Hematopoietic multipotent progenitor cell treated with erythropoietin and hydrocortisone succinate and interleukin-3 and kit ligand, for 8 days (in vitro differentiated cells): Measurements from ENCODE around the gene MEI1.
A peak's percentile ranks its signal among the peaks of the same experiment; 100 is the strongest.

Experiments
- DNase-seq: peaks from one replicate; pipeline ENCODE4 v3.0.0-alpha.2; 2015

MEI1 gene

DNA sequence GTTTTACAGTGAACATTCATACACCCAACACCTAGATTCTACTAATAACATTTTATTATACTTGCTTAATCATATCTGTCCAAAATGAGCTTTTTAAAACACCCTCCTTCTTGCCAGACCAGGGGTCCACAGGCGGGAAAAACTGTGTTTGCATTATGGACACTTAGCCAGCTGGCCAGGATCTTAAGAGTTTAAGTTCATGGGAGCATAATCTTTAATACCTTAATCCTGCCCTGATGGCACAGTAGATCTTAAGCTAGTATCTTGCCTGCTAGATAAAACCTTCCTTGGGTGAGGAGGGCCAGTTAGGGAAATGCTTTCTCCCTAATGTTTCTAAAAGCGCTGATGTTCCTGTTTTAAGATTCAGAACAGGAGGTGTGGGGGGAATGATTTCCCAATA is 88.0 kb downstream of the MEI1 start:
- DNase-seq, result no peak

DNA sequence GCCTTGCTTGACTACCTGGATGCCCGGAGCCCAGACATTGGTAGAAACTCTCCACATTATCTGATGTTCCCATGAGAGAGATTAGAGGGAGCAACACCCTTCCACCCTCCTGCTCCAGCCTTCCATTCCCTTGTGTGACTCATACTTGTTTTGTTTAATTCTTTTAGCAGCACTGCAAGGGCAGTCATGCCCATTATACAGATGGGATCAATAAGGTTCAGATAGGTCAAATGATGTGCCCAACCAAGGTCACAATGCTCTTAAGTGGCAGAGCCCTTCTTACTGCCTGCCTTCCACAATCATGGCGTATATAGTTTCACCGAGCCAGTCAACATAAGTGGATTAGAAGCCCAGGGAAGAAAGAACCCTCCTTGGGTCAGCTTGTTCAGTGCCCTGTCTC is 94.6 kb downstream of the MEI1 start:
- no peak for DNase-seq

DNA sequence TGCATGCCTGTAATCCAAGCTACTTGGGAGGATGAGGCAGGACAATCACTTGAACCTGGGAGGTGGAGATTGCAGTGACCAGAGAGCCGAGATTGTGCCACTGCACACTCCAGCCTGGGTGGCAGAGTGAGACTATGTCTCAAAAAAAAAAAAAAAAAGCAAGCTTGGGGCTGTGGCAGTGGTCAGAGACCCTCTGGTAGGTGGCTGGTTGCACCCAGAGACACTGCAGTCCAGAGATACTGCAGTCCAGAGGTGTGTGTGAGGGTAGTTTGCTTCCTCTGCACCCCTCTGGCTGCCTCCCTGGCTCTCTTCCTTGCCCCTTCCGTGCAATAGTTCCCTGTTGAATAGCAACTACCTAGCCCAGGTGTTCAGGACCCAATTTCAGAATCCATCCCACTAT is 99.4 kb downstream of the MEI1 start:
- no peak for DNase-seq

DNA sequence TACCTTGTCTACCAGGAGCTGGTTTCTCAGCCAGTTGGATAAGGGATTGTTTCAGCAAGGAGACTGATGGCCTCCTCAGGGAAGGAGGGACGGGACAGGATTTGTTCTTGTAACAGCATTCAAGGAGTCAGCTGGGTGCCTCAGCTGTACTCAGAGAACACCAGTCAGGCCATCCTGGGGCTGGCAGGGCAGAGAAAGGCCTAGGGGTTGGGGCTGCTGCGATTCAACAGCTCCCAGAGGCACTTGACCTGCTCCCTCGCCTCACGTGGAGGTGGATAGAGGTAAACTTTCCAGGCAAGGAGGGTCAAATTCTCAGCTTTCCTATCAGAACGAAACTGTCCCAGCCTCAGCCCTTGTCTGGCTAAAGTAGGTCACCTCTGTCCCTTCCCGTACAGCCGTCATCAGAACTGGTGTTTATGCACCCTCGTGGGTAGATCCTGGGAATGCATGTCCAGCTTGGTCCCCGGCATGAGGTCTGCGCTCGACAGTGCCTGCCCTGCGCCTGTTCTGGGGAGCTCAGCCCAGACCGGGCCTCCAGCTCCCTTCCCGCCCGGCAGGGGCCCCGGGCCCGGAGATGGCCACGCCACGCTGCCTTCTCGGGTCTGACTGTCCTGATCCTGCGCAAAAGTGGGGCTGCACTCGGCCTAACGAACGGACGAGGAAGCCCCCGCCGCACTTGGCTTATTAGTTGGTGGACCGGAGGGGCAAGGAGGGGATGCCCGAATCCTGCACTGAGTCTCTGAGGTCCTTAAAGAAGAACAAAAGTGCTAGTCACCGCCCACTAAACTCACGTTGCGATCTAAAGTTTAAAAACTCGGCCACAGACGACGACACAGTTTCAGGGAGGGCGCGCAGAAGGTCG is 100.4 kb downstream of the MEI1 start:
- DNase-seq, result peak; percentile 12

DNA sequence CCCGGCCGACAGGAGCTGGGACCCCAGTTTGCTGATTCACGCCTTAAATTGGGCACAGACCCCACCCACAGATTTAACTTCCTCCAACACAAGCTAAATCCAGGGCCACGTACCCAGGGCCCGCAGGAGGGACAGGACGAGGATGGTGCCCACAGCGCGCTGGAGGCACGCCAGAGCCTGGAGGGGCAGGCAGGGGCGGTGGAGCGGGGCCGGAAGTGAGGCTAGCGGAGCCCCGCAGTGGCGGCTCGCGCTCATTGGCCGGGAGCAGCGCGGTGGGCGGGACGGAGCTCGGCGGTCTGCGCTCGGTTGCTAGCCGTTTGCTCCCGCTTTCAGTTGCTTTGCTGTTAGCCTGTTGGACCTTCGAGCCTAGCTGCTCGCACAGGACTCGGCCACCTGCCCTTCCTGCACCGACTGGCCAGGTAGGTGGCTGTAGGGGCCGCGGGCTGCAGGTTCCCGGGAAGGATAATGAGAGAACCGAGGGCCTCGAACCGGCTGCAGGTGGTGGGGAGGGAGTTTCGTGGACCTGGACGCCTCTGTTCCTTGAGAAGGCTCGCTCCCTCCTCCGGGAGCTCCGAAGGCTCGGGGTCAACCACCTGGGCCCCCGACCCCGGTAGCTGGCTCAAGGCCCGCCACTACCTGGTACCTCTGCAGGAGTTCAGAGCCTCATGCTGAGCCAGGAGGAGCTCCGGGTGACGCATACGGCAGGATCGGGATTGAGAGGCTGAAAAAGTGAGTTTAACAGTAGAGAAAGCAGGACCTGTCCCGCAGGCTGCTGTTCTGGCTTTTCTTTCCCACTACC is 101.2 kb downstream of the MEI1 start, which contains the start of gene CCDC134:
Gene CCDC134 (plus strand): TSS at position 332 of the 799 bp plus-strand sequence. CDS start 8,212 bp downstream, outside the sequence.
- peak; percentile 91 for DNase-seq

DNA sequence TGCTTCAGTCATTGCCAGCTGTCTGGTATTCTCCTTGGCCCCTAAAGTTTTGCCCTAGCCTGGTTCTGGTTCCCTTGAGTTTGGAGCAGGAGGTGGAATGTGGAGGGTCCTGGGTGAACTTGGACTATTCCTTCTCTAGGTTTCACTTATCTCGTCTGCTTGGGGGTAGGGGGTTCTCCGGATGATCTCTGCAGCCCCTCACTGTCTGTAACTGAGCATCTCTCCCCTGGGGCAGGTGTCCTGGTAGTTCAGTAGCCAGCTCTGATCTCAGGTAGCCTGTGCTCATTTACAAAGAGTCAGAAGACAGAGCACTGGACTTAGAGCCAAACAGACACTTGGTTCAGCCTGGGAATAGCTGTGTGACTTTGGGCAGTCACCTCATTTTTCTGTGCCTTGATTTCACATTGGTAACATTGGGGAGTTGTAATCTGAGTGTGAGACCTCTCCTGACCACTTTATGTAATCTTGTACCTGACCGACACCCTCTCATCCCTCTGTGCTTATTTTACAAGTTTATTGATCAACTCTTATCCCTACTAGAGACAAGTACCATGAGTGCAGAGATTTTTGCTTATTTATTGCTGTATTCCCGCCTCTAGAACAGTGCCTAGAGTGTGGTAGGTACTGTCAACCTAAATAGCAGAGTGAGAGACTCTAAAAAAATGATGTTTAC is 102.0 kb downstream of the MEI1 start:
- no peak for DNase-seq

DNA sequence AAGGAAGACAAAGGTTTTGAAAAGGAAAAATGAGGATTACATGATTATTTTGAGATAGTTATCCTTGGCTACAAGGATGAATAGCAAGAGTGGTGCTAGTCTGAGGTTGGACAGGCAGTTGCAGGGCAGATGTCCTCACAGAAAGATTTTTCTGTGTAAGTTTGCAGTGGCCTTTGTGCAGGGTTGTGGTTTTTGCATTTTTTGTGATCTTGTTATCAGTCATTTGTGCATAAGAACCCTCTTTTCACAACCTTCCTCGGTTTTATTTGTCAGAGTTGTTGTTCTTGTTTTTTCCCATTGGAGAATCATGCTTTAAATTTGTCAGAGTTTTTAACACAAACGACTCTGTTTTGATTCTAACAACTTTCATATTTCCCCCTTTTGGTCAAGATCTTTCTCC is 102.6 kb downstream of the MEI1 start:
- DNase-seq, result no peak

DNA sequence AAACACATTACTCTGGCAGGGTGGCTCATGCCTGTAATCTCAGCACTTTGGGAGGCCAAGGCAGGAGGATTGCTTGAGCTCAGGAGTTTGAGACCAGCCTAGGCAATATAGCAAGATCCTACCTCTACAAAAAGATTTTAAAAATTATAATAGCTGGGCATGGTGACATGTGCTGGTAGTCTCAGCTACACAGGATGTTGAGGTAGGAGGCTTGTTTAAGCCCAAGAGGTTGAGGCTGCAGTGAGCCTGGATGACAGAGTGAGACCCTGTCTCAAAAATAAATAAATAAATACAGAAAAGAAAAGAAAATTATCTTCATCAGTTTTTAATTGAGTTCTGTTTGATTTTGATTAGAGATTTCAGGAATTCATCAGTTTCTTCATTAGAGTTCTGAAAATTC is 106.3 kb downstream of the MEI1 start:
- no peak for DNase-seq

DNA sequence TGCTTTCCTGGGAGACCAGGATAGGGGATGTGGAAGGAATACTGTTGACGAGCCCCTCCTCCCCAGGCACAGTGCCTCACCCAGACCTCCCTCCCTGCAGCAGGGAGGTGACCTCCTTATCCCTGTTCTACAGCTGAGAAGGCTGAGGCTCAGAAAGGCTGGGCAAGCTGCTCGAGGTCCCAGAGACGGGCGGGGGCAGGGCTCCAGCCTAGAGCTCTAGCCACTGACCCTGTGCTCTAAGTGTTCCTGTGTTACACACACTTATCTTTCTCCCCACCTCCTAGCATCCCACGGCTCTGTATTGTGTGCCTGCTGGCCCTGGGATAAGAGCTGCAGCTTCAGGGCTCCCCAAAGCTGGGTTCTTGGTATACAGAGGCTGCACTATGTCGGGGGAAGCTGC is 109.1 kb downstream of the MEI1 start:
- DNase-seq, result peak; percentile 84

DNA sequence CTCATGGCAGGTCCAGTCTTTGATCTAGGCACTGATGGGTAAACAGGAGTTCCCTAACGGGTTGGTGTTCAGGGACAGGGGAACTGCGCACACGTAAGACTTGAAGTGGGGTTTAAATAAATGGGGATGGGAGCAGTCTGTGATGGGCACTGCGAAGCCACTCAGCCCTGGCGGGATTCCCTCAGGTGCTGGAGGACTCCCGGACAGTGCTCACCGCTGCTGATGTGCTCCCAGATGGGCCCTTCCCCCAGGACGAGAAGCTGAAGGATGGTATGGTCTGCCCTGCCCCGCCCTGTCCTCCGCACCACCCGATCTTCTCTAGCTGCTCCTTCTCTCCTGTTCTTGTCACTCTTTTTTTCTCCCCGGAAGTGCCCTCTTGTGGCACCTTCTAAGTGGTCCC is 110.7 kb downstream of the MEI1 start:
- DNase-seq, result no peak

DNA sequence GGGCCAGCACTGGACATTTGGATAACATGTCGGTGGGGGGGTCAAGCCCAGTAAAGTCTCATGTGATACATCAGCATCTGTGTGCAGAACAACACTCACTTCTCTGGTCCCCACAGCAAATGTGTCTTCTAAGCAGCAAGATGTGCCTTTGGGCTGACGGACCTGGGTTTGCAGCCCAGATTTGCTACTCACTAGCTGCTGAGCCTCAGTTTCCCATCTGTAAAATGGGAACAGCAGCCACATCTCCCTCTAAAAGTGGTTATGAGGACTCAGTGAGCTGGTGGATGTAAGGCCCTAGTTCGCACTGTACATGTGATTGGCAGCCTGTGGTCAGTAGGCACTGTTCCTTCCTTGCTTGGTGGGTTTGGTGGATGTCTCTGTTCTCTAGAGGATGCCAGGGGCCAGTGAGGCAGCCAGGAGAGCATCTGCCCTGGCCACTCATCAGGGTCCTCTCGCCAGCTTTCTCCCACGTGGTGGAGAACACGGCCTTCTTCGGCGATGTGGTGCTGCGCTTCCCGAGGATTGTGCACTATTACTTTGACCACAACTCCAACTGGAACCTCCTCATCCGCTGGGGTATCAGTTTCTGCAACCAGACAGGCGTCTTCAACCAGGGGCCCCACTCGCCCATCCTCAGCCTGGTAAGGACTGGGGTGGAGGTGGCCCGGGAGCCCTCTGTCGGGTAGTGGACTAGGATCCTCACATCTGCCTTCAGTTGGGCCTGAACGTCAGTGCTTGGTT is 113.7 kb downstream of the MEI1 start:
- no peak for DNase-seq

DNA sequence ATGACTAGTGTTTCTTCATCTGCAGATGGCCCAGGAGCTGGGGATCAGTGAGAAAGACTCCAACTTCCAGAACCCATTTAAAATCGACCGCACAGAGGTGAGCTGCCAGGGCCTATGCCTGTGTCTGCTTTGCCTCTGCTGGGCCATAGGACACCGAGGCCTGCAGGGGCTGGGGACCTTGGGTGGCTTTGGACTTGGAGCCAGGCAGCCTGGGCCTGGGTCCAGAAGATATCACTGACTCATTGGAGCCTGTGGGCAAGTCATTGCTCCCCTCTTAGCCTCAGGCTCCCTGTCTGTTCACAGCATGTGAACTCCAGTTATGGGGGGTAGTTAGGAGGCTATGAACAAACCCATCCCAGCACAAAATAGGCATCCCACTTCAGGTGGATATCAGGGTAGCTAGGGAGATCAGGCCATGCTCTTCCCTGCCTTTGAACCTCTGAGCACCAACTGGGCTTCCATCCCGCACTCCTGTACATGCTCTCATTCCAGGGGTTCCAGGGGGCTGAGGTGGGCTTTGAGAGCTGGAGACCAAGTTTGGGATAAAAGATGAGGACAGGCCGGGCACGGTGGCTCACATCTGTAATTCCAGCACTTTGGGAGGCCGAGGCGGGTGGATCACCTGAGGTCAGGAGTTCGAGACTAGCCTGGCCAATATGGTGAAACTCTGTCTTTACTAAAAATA is 114.6 kb downstream of the MEI1 start:
- DNase-seq, result no peak

DNA sequence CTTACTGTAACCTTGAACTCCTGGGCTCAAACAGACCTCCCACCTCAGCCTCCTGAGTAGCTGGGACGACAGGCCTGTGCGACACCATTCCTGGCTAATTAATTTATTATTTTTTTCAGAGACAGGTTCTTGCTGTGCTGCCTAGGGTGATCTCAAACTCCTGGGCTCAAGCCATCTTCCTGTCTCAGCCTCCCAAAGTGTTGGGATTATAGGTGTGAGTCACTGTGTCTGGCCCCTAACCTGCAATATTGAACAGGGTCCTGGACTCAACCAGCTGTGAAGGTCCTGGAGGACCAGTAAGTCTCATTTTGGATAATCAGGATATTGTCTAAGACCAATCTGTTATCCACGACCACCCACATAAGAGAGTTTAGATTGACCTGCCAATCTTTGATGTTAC is 116.4 kb downstream of the MEI1 start:
- no peak for DNase-seq

DNA sequence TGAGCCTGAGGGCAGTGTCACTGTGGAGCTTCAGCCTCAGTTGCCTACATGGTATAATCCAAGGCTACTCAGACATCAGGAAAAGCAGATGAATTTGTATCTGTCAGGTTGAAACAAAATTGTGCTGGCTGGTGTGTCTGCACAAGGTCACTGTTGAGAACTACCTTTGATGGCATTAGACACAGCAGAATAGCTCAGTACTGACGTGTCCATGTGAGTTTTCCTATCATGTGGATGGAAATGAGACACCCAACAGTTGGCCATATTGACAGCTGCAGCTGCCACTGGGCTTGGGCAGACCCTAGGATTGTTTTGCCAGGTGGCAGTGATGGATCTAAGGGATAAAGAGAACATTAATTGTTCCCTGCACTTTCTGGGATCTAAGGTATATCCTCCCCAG is 116.9 kb downstream of the MEI1 start:
- no peak for DNase-seq

DNA sequence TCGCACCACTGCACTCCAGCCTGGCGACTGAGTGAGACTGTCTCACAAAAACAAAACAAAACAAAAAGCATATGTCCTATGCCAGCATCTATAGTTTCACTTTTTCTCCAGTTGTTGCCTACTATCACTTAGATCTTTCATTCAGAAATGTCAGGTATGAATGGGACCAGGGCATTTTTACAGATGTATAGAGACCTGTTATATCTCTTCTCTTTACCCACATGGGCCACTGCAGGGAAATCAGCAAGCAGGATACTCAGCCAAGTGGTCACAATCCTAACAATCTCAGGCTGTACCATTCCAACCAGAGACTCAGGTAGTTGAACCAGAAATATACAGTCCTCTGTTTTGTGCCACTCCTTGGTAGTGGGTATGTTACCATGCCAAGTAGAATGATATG is 117.6 kb downstream of the MEI1 start:
- DNase-seq, result no peak

DNA sequence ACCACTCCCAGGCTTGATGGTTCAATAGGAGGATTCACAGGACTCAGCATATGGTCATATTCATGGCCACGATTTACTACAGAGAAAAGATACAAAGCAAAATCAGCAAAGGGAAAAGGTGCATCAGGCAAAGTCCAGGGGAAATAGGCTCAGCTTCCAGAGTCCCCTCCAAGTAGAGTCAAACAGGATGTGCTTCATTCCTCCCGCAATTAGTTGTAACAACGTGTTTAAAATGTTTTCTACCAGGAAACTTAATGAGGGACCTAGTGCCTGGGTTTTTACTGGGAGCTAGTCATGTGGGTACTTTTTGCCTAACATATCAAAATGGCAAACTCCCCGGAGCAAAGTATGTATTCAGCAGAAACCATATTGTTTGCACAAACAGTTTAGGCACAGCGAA is 118.7 kb downstream of the MEI1 start:
- no peak for DNase-seq

DNA sequence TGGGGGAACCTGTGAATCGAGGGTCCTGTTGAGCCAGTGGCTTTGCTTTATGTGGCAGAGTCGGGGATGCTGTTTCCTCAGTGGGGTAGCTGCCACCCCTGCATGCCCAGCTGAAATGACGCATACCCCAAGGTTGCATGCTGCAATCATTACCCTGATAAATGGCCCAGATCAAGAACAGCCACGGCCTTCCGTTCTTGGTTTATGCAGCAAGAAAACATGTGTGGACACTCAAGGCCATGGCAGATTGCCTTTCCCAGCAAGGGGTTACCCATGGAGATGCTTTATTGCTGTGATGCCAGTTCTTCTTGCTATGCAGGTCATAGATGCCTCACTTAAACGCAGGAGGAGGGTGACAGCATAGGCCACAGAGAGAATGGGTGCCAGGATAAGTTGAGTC is 119.3 kb downstream of the MEI1 start:
- no peak for DNase-seq

DNA sequence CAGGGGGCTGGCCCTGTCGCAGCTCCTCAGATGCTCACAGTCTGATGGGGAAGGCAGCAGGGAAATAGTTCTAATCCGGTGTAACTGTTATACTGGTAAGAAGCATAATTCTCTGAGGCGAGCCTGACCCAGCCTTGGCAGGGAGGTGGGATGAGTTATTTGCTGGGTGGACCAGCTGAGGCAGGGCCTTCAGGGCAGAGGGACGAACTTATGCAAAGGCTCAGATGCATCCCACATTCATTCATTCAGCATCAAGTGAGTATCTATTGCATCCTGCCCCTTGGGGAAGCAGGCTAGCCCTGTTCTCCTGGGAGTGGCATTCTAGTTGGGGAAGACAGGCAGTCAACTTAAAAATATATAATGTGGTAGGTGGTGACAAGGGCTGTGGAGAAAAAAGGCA is 120.0 kb downstream of the MEI1 start:
- no peak for DNase-seq

DNA sequence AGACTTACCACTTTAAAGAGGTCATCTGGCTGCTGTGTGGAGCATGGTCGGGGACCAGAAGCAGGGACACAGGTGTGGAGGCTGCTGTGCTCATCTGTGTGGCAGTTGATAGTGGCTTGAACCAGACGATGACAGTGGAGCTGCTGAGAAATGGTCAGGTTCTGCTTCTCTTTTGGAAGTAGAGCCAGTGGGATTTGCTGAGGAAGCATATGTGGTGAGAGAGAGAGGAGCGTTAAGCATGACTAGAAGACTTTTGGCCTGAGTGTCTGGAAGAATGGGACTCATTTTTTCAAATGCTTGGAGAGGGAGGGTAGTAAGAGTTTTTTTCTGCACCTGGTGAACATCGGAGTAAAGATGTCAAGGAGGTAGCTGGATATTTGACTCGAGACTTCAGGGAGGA is 121.1 kb downstream of the MEI1 start:
- DNase-seq, result no peak

DNA sequence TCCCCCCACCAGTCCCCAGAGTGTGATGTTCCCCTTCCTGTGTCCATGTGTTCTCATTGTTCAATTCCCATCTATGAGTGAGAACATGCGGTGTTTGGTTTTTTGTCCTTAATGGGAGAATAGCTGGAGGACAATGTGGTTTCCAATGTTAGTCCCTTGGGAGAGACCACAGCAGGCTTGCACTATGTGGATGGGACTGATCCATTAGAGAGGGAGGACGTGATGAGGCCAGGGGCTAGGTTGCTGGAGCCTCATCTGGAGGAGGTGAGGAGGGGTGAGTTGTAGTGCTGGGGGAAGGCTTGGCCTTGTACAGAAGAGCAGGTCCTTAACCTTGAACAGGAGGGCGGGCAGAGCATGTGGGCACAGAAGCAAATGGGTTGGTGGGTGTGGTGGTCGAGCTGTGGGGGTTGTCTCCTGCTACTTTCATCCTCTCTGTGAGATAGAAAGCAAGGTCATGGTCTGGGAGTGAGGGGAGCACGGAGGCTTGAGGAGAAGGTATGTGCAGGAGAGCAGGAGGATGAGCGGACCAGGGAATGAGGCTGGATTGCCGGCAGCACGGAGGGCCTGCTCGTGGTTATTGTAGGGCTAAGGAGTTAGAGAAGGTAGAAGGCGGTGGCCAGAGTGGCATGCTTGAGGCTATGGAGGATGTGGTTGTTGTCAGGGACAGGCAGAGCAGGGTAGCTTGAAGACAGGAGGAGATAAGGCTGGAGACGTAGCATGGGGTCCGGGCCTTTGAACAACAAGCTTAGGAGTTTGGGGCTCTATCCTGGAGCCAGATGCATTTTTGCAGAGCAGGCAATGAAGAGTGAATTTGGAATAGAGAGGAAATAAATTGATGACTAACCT is 122.4 kb downstream of the MEI1 start:
- peak; percentile 32 for DNase-seq
